ENCODE measurements around the gene MTF1. TPM values are rescaled to one million over a fixed set of nuclear protein-coding genes. Genes with fewer than 3 reads are reported as not detected.

Gene MTF1
- polyA plus RNA-seq, 1 donor from 2014 or later, result 3.7 TPM

- H3K79me2 ChIP-seq (replicated peaks; ENCODE audit: insufficient read depth, low read length), result no peaks in the 10 kb centered on the region
- H3K4me3 ChIP-seq (ENCODE audit: low read length), result peak overlapping the region; percentile 82
- no peaks in the 10 kb centered on the region for H3F3A ChIP-seq (ENCODE audit: insufficient read depth, low read length, poor library complexity, severe bottlenecking)
- no peak for TF ChIP-seq EZH2 (IDR thresholded peaks at IDR 0.05; ENCODE audit: borderline replicate concordance, insufficient read depth, low read length, poor library complexity, severe bottlenecking)
- no peak for TF ChIP-seq POLR2AphosphoS5 (IDR thresholded peaks at IDR 0.05)
- TF ChIP-seq, protein P1, sequence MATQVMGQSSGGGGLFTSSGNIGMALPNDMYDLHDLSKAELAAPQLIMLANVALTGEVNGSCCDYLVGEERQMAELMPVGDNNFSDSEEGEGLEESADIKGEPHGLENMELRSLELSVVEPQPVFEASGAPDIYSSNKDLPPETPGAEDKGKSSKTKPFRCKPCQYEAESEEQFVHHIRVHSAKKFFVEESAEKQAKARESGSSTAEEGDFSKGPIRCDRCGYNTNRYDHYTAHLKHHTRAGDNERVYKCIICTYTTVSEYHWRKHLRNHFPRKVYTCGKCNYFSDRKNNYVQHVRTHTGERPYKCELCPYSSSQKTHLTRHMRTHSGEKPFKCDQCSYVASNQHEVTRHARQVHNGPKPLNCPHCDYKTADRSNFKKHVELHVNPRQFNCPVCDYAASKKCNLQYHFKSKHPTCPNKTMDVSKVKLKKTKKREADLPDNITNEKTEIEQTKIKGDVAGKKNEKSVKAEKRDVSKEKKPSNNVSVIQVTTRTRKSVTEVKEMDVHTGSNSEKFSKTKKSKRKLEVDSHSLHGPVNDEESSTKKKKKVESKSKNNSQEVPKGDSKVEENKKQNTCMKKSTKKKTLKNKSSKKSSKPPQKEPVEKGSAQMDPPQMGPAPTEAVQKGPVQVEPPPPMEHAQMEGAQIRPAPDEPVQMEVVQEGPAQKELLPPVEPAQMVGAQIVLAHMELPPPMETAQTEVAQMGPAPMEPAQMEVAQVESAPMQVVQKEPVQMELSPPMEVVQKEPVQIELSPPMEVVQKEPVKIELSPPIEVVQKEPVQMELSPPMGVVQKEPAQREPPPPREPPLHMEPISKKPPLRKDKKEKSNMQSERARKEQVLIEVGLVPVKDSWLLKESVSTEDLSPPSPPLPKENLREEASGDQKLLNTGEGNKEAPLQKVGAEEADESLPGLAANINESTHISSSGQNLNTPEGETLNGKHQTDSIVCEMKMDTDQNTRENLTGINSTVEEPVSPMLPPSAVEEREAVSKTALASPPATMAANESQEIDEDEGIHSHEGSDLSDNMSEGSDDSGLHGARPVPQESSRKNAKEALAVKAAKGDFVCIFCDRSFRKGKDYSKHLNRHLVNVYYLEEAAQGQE (IDR thresholded peaks at IDR 0.05; ENCODE audit: borderline replicate concordance), result peak; percentile 92
- TF ChIP-seq MXI1 (conservative IDR thresholded peaks at IDR 0.05; ENCODE audit: poor library complexity, severe bottlenecking), result no peak
- peak overlapping the region; percentile 78 for H3K9ac ChIP-seq (ENCODE audit: low read length)
- no peaks in the 10 kb centered on the region for H4K20me1 ChIP-seq (ENCODE audit: insufficient read depth)
- peak overlapping the region; percentile 95 for H3K4me2 ChIP-seq (ENCODE audit: low read length)
- H2AFZ ChIP-seq (ENCODE audit: low read depth, low read length), result peak overlapping the region; percentile 51
- no peaks in the 10 kb centered on the region for H3K27me3 ChIP-seq (ENCODE audit: insufficient read depth, low read depth, low read length)
- no peaks in the 10 kb centered on the region for H3K9me2 ChIP-seq (ENCODE audit: insufficient read depth, low read length)
- no peaks in the 10 kb centered on the region for H3K36me3 ChIP-seq (ENCODE audit: insufficient read depth, low read length)
- H3K27ac ChIP-seq (ENCODE audit: low read length), result peak overlapping the region; percentile 54
- H3K9me3 ChIP-seq (ENCODE audit: low read length), result no peaks in the 10 kb centered on the region
Measured at GRCh38 chr1:37795340-37796125, 63.9 kb downstream of the MTF1 start.

DNA sequence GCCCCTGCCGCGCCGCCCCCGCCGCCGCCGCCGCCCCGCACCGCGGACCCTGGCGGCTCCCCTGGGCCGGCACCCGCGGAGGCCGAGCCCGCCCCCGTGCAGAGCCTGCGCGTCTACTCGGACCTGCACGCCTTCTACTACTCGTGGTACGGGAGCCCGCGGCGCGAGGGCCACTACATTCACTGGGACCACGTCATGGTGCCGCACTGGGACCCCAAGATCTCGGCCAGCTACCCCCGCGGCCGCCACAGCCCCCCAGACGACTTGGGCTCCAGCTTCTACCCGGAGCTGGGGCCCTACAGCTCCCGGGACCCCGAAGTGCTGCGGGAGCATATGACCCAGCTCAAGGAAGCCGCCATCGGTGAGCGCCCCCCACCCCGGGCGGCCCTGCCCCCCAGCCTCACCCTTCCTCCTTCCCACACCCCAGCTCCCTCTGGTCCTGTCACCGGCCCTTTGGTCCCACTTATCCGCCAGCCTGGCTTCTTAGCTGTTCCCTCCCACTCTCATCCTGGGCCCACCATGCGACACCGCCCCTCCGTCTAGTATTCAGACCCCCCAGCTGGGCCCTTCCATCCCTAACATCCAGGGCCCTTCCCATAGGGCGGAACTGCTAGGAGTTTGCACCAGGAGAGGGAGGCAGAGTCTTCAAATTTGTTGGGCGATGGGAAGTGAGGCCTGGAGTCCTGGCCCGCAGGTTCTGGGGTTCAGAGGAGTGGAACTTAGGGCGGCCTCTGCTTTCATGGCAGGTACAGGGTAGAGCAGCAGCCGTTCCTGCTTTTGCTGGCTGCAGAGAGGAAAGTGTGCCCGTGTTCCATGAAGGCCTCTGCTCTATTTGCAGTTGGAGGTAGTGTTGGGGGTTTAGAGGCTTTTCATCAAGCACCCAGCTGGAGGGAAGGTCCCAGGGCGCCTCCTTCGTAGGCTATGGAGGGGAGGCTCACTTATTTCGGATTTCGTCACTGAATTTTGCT lies 64.7 kb downstream of the MTF1 start:
- TF ChIP-seq SMC3 (conservative IDR thresholded peaks at IDR 0.05; ENCODE audit: poor library complexity) (no peak), TAF1 (IDR thresholded peaks at IDR 0.05; ENCODE audit: low read depth) (no peak), MXI1 (conservative IDR thresholded peaks at IDR 0.05; ENCODE audit: poor library complexity, severe bottlenecking) (peak; percentile 30), RAD21 (conservative IDR thresholded peaks at IDR 0.05) (no peak), CTCF (IDR thresholded peaks at IDR 0.05; ENCODE audit: poor library complexity, severe bottlenecking) (peak; percentile 28), POLR2AphosphoS5 (IDR thresholded peaks at IDR 0.05) (no peak)
- TF ChIP-seq, protein P1 (IDR thresholded peaks at IDR 0.05; ENCODE audit: borderline replicate concordance), result no peak
- H2AFZ ChIP-seq (ENCODE audit: low read depth, low read length), result peak overlapping the region; percentile 51
- H3K27ac ChIP-seq (ENCODE audit: low read length), result peak overlapping the region; percentile 54
- H3K9me3 ChIP-seq (ENCODE audit: low read length), result no peaks in the 10 kb centered on the region
- H3K27me3 ChIP-seq (ENCODE audit: insufficient read depth, low read depth, low read length), result no peaks in the 10 kb centered on the region
- no peaks in the 10 kb centered on the region for H3K79me2 ChIP-seq (replicated peaks; ENCODE audit: insufficient read depth, low read length)
- peak overlapping the region; percentile 82 for H3K4me3 ChIP-seq (ENCODE audit: low read length)
- no peaks in the 10 kb centered on the region for H4K20me1 ChIP-seq (ENCODE audit: insufficient read depth)
- peak overlapping the region; percentile 95 for H3K4me2 ChIP-seq (ENCODE audit: low read length)
- H3K36me3 ChIP-seq (ENCODE audit: insufficient read depth, low read length), result no peaks in the 10 kb centered on the region
- no peaks in the 10 kb centered on the region for H3K9me2 ChIP-seq (ENCODE audit: insufficient read depth, low read length)
- H3F3A ChIP-seq (ENCODE audit: insufficient read depth, low read length, poor library complexity, severe bottlenecking), result no peaks in the 10 kb centered on the region
- peak overlapping the region; percentile 78 for H3K9ac ChIP-seq (ENCODE audit: low read length)

Measured in neural cell (in vitro differentiated cells).